Smooth muscle cell (in vitro differentiated cells): ENCODE results near the gene DHX8. TPM values are rescaled to one million over a fixed set of nuclear protein-coding genes. Genes with fewer than 3 reads are reported as not detected.

Experiments
- DNase-seq: peaks from one replicate; lab custom pipeline; 2025; ENCODE audit not compliant: unreplicated experiment; lab: John Stamatoyannopoulos, UW
- H2AFZ ChIP-seq: fragments of 200-600 bp; sonication (generic); 2 replicates; pipeline ENCODE4 v1.6.0; 2016; ENCODE audit warnings: antibody characterized with exemption, low read depth, mild to moderate bottlenecking
- H3F3A ChIP-seq: fragments of 200-600 bp; sonication (generic); 2 replicates; pipeline ENCODE4 v1.6.0; 2017; ENCODE audit warnings: antibody characterized with exemption, low read depth
- H3K27ac ChIP-seq: fragments of 200-600 bp; sonication (generic); 2 replicates; pipeline ENCODE4 v1.5.1; 2016; ENCODE audit warnings: low read depth, mild to moderate bottlenecking
- H3K27me3 ChIP-seq: fragments of 200-600 bp; sonication (generic); 2 replicates; pipeline ENCODE4 v1.6.1; 2016; ENCODE audit warnings: low read depth, mild to moderate bottlenecking
- H3K36me3 ChIP-seq: fragments of 200-600 bp; sonication (generic); 2 replicates; pipeline ENCODE4 v1.5.1; 2016; ENCODE audit warnings: low read depth
- H3K4me1 ChIP-seq: fragments of 200-600 bp; sonication (generic); 2 replicates; pipeline ENCODE4 v1.5.1; 2016; ENCODE audit warnings: low read depth
- H3K4me2 ChIP-seq: fragments of 200-600 bp; sonication (generic); 2 replicates; pipeline ENCODE4 v1.6.0; 2016; ENCODE audit warnings: mild to moderate bottlenecking
- H3K4me3 ChIP-seq: fragments of 200-600 bp; sonication (generic); 2 replicates; pipeline ENCODE4 v1.5.1; 2016; ENCODE audit warnings: mild to moderate bottlenecking
- H3K79me2 ChIP-seq: fragments of 200-600 bp; sonication (generic); 2 replicates; pipeline ENCODE4 v1.6.0; 2016; ENCODE audit warnings: low read depth, mild to moderate bottlenecking
- H3K9ac ChIP-seq: fragments of 200-600 bp; sonication (generic); 2 replicates; pipeline ENCODE4 v1.6.0; 2016; ENCODE audit warnings: low read depth
- H3K9me3 ChIP-seq: fragments of 200-600 bp; sonication (generic); replicated peaks from 2 replicates; pipeline ENCODE4 v1.5.1; 2016; ENCODE audit warnings: low read depth
- H4K20me1 ChIP-seq: fragments of 200-600 bp; sonication (generic); 2 replicates; pipeline ENCODE4 v1.6.0; 2016; ENCODE audit warnings: low read depth
- WGBS: methylation state at CpG from one replicate; pipeline ENCODE4 v1.1.7; 2016; ENCODE audit warnings: low lambda C conversion rate; 5-methylcytosine and 5-hydroxymethylcytosine counted together
- polyA plus RNA-seq: library from polyadenylated mRNA; unstranded; fragments of >200 nt; fragmentation: Nextera tagmentation; extraction: Ambion mirVana; gene quantifications from 2 replicates; pipeline ENCODE4 v1.2.1, GENCODE V29; 2016
- total RNA-seq: library from RNA; depleted of rRNA; stranded (reverse); fragments of >200 nt; gene quantifications from 2 replicates; pipeline ENCODE4 v1.2.3, GENCODE V29; 2014
- TF ChIP-seq, protein P1 (sequence below): fragments of 200-600 bp; sonication (generic); IDR thresholded peaks from 2 replicates; pipeline ENCODE4 v1.5.1; 2017; ENCODE audit warnings: borderline replicate concordance, mild to moderate bottlenecking, antibody characterized with exemption; ENCODE audit not compliant: insufficient read depth, poor library complexity, severe bottlenecking

The DHX8 gene
- total and polyA plus RNA-seq, 2 experiments from 2014 or later = 24.4 to 36.9 TPM

DNA sequence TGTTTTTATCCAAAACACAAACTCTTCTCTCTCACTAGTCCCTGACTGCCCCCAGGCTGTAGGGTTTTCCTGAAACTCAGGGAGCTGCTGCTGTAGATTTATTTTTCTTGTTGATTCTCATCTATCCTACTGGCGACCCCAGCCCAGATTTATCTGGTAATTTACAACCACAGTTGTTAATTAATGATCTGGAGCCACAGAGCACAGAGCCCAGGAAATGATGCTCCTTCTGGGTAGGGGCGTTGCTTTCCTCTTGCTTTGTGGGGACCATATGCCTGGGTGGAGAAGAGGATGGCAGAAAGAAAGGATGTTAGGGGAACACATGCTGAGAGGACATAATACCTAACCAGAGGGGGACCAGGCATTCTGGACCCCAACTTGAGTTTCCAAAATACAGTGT is 69.8 kb downstream of the DHX8 start:
- WGBS = 55% methylated on average over 2 of the region's 2 CpGs

DNA sequence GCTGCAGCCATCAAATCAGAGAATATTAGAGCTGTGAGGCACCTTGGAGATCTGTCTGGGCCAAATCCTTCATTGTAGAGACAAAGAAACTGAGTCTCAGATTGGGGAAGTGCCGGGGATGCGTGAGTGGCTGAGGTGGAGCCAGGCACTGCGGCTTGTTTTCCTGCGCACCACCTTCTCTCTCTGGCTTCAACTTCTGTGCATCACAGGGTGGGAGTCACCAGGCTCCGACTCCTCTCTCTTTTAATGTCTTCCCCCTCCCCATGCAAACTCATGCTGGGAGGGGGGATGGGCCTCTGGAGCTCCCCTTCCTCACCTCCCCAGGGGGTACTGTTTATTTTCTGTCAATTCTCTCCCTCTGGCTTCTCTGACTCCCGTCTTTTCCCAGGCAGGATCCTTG is 71.1 kb downstream of the DHX8 start:
- H3K9ac ChIP-seq = no peak overlapping the region
- H3K4me2 ChIP-seq = no peak overlapping the region
- H2AFZ ChIP-seq = no peak overlapping the region
- H3K9me3 ChIP-seq = no peaks in the 10 kb centered on the region
- H3K4me3 ChIP-seq = no peak overlapping the region
- H3K27ac ChIP-seq = no peak overlapping the region
- no peaks in the 10 kb centered on the region for H3K27me3 ChIP-seq
- no peak for DNase-seq
- H3K36me3 ChIP-seq = no peaks in the 10 kb centered on the region
- H3F3A ChIP-seq = no peaks in the 10 kb centered on the region
- no peaks in the 10 kb centered on the region for H4K20me1 ChIP-seq
- H3K4me1 ChIP-seq = peaks cover 10% of the 10 kb centered on the region
- WGBS = 68% methylated on average over 6 of the region's 6 CpGs
- H3K79me2 ChIP-seq = no peaks in the 10 kb centered on the region
- TF ChIP-seq, protein P1, sequence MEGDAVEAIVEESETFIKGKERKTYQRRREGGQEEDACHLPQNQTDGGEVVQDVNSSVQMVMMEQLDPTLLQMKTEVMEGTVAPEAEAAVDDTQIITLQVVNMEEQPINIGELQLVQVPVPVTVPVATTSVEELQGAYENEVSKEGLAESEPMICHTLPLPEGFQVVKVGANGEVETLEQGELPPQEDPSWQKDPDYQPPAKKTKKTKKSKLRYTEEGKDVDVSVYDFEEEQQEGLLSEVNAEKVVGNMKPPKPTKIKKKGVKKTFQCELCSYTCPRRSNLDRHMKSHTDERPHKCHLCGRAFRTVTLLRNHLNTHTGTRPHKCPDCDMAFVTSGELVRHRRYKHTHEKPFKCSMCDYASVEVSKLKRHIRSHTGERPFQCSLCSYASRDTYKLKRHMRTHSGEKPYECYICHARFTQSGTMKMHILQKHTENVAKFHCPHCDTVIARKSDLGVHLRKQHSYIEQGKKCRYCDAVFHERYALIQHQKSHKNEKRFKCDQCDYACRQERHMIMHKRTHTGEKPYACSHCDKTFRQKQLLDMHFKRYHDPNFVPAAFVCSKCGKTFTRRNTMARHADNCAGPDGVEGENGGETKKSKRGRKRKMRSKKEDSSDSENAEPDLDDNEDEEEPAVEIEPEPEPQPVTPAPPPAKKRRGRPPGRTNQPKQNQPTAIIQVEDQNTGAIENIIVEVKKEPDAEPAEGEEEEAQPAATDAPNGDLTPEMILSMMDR = no peak

More for the DNA sequence above, 69.8 kb downstream of the DHX8 start:
- Histone ChIP-seq H3K9ac (no peak overlapping the region), H3K9me3 (no peaks in the 10 kb centered on the region), H2AFZ (no peak overlapping the region), H3K27me3 (no peaks in the 10 kb centered on the region), H3K4me1 (peaks cover 10% of the 10 kb centered on the region), H3F3A (no peaks in the 10 kb centered on the region), H3K27ac (no peak overlapping the region), H4K20me1 (no peaks in the 10 kb centered on the region), H3K4me2 (no peak overlapping the region), H3K36me3 (no peaks in the 10 kb centered on the region), H3K79me2 (no peaks in the 10 kb centered on the region), H3K4me3 (no peak overlapping the region)
- TF ChIP-seq, protein P1 = no peak
- no peak for DNase-seq

DNA sequence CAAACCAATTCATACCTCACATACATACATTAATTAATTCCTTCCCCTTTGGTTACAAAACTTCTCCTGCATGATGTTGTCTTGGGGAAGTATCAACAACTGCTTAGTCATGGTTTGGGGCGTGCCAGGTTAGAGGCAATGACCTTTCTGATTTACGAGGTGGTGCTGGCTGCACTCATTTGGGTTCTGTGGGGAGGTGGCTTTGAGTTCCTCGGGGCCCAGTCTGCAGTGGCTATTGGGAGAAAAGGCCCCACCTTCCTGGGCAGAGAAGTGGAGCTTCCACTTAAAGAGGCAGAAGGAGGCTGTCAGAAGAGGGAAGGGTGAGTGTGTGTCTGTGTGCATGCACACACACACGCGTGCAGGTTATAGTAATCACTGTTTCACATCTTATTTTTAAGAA is 72.5 kb downstream of the DHX8 start:
- DNase-seq = no peak
- H3K27me3 ChIP-seq = no peaks in the 10 kb centered on the region
- H3K36me3 ChIP-seq = no peaks in the 10 kb centered on the region
- H3F3A ChIP-seq = no peaks in the 10 kb centered on the region
- no peak overlapping the region for H3K4me2 ChIP-seq
- no peak overlapping the region for H3K4me3 ChIP-seq
- peaks cover 10% of the 10 kb centered on the region for H3K4me1 ChIP-seq
- no peaks in the 10 kb centered on the region for H3K79me2 ChIP-seq
- TF ChIP-seq, protein P1 = no peak
- WGBS = 58% methylated on average over 5 of the region's 5 CpGs
- no peak overlapping the region for H3K27ac ChIP-seq
- H4K20me1 ChIP-seq = no peaks in the 10 kb centered on the region
- no peaks in the 10 kb centered on the region for H3K9me3 ChIP-seq
- no peak overlapping the region for H2AFZ ChIP-seq
- H3K9ac ChIP-seq = no peak overlapping the region

- Histone ChIP-seq H3K9me3 (no peaks in the 10 kb centered on the region), H3K4me1 (peaks cover 23% of the 10 kb centered on the region), H3K27me3 (no peaks in the 10 kb centered on the region), H2AFZ (no peak overlapping the region), H3K9ac (no peak overlapping the region), H3K36me3 (no peaks in the 10 kb centered on the region), H3F3A (no peaks in the 10 kb centered on the region), H3K27ac (no peak overlapping the region), H3K4me2 (no peak overlapping the region), H3K79me2 (no peaks in the 10 kb centered on the region), H4K20me1 (no peaks in the 10 kb centered on the region), H3K4me3 (no peak overlapping the region)
- no peak for DNase-seq
- TF ChIP-seq, protein P1 = no peak
- WGBS = 84% methylated on average over 5 of the region's 5 CpGs
Measured at GRCh38 chr17:43558805-43559160, 75.0 kb downstream of the DHX8 start.
